ENCODE results near the gene UBR3.
A peak's percentile ranks its signal among the peaks of the same experiment; 100 is the strongest.
"Not testable (repeated sequence)": the region's sequence is repeated elsewhere in the genome, so short reads cannot be mapped to it uniquely, and the experiment has no call there.

Gene UBR3

DNA sequence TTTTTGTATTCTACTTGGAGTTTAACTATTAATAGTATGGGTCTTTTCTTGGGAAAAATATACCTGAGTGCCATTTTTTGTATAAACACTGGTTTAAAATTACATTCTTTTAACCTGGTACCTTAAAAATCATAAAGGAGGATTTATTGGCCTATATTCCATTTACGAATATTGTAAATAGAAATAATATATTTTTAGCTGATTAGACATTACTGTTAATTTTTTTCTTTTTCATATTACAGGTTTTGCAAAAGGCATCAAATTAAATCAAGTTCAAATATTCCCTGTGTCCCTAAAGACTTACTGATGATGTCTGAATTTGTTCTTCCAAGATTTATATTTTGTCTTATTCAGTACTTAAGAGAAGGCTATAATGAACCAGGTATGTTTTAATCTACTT, 44.7 kb downstream of the UBR3 start:
- no peak for DNase-seq

- peak; percentile 67 to 70 for DNase-seq
These were observed 50.1 kb downstream of the UBR3 start for GRCh38 chr2:169877398-169877797.

- no peak for DNase-seq
These were observed 59.9 kb downstream of the UBR3 start for GRCh38 chr2:169887120-169887519.

- DNase-seq = no peak
These were observed 64.5 kb downstream of the UBR3 start for GRCh38 chr2:169891593-169892298.

DNA sequence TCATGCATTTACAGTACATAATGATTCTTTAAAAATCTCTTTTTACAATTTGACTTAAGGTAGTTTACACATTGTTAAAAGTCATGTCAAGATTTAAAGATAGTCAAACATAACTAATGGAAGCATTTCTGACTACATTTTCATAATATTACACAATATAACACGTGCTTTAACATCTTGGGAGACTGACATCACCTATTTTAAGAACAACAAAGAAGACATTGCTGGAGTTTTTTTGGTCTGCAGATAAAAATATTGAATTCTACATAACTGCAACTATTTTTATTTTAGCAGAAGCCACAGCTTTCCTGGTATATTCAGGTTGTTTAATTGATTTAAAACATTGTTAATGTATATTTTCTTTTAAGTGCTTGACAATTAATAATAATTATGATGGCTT, 65.7 kb downstream of the UBR3 start:
- no peak for DNase-seq

GRCh38 chr2:169895294-169895985, 68.2 kb downstream of the UBR3 start:
- DNase-seq = no peak

- no peak for DNase-seq
These were observed 70.6 kb downstream of the UBR3 start for GRCh38 chr2:169897834-169898233.

GRCh38 chr2:169900103-169900502, 72.8 kb downstream of the UBR3 start:
- DNase-seq = not testable (repeated sequence)

GRCh38 chr2:169900686-169901085, 73.4 kb downstream of the UBR3 start:
- DNase-seq = no peak

DNA sequence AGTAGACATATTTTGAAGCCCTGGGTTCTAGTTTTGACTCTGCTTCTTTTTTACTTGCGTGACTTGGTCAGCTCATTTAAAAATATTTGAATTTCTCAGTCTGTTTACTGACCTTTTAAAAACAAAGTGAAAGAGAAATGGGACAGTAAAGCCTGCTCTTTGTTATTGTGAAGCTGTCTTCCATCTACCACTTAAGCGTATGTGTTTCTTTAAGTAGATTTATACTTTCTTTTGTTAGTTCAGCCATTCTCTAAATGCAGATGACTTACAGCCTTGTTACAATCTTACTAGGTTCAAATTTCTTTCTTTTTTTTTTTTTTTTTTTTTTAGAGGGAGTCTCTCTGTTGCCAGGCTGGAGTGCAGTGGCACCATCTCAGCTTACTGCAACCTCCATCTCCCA, 79.5 kb downstream of the UBR3 start:
- DNase-seq = no peak

GRCh38 chr2:169909376-169909775, 82.1 kb downstream of the UBR3 start:
- no peak for DNase-seq

DNA sequence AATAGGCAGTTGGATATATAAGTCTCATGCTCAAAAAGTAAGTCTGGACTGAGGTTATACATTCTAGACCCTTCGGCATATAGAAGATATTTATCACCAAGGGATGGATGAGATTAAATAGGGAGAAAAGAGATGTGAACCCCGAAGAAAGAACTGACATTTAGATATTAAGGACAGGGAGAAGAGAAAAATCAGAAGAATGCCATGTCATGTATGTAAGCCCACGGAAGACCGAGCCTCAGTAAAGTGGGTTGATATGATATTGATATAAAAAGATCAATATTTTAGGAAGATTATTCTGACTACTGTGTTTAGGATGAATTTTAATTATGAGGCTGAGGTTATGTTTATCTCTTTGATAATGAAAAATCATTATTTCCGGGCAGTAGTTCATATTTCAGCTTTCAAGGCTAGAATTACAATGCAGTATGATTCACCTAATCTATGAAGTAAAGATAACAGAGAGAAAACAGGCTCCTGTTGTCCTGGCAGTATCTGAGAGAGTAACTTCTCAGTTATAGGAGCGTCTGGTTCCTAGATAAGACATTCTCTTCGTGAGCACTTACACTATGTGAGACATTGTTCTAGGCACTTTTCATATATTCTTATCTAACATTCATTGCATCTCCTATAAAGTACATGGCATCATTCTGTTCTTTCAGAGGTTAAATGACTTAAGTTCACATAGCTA, 83.0 kb downstream of the UBR3 start:
- DNase-seq = no peak

DNA sequence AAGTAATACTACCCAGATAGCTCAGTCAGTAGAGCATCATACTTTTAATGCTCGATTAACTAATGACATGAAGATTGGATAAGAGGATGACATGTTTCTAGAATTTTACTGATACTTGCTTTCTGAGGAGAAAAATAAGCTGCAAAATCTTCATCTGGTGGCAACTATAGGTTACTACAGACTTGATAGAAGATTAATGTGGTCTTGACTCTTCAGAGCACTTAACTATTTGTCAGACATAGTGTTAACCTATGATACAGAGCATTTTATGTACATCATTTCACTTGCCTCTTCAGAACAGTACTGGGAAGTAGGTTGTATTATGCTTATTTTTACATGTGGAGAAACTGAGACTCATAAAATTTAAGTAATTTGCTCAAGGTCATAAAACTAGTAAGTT, 83.9 kb downstream of the UBR3 start:
- peak in 1 of 2 experiments; percentile 26 for DNase-seq

DNA sequence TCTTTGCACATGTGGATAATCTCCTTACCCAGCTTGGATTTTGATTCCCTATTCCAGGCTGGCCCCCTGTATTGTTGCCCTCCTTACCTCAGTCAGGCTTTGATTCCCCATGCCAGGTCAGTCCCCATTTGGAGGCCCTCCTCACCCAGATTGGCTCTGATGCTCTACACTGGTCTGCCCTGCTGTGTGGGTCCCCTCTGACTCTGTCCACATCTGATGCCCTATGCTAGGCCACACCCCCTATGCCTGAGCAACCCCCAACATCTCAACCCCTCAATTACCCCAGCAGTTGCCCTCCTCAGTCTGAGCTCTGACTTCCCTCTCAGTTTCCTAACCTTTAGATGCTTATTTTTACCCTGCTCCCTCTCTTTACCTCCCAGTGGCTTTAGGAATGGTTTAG, 89.4 kb downstream of the UBR3 start:
- DNase-seq = no peak

GRCh38 chr2:169923977-169924376, 96.7 kb downstream of the UBR3 start:
- no peak for DNase-seq

DNA sequence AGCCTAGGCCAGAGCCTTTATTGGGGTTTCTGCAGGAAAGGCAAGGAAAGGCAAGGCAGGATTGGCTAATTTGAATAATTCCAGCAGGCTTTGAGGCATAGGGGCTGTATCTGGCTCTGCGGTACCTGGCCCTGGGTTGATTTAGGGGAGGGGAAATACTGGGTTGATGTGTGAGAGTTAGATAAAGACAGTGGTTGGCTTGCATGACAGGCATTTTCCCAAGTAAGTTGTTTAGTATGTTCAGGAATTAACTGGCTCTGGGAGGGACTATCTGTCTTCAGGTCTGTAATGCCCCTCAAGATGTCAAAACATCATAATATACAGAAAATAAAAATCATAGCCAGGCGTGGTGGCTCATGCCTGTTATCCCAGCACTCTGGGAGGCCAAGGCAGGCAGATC, 98.7 kb downstream of the UBR3 start:
- DNase-seq = no peak

DNA sequence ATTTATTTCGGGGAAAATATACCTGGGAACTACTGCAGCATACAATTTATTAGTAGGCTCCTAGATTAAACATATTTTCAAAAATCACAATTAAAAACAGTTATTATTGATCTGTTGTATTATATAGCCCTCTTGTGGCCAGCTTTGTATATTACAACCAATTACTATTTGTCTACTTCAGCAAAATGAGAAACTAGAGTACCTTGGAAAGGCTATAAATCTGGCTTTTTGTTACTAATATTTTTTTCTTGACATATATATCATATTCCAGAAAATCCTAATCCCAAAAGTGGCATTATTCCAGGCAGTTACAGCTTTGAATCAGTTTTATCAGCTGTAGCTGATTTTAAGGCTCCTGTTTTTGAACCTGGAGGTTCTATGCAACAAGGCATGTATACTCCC, 101.2 kb downstream of the UBR3 start:
- peak; percentile 72 to 79 for DNase-seq

DNA sequence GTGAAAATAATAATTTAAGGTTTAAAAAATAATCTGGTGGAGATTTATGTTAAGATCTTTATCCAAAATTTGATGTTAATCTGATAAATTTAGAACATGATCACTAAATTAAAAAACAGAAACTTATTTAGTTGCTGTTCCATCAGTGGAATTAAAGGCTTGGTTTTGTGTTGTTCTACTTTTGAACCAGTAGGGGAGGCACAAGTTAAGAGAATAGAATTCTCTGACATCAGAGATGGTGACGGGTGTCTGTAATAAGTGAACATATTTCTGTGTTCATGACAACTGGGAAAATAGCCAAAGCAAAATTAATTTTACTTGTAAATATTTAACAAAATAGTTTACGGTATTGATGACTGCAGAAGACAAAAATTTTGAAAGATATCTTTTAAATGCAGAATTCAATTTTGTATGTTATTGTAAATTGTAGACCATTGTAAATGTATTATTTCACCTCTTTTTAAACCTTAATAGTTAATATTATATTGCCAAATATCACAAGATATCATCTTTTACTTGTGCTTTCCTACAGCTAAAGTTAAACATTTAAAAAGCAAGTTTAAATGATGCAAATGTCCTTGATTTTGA, 106.0 kb downstream of the UBR3 start:
- DNase-seq = peak; percentile 90 to 91

GRCh38 chr2:169936652-169937051, 109.4 kb downstream of the UBR3 start:
- not testable (repeated sequence) for DNase-seq

DNA sequence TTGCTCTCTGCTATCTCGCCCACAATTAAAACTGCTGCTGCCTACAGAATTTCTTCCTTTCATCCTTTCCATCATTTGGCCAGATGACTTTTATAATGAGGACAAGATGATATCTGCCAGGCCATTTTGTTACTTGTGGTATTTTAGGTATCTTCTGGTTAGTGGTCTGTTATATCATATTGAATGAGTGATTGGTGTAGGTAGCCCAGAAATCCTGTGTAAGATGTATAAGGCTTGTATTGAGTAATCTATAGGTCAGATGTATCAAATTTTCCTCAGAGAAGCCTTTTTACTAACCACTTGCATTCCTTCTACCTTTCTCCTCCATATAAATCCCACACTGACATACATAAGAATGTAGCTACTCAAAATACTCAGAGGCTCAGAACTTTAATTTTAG, 118.3 kb downstream of the UBR3 start:
- DNase-seq = no peak

- DNase-seq = no peak
These were observed 118.8 kb downstream of the UBR3 start for GRCh38 chr2:169946092-169946491.

- DNase-seq = no peak
These were observed 119.3 kb downstream of the UBR3 start for GRCh38 chr2:169946546-169946945.

GRCh38 chr2:169955940-169956339, 128.7 kb downstream of the UBR3 start:
- DNase-seq = no peak

DNA sequence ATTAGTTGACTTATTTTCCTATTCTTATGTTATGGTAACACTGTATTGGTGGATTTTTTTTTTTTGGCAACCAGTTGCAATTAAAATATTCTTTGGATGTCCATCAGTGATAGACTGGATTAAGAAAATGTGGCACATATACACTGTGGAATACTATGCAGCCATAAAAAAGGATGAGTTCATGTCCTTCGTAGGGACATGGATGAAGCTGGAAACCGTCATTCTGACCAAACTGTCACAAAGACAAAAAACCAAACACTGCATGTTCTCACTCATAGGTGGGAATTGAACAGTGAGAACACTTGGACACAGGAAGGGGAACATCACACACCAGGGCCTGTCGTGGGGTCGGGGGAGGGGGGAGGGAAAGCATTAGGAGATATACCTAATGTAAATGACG, 130.0 kb downstream of the UBR3 start:
- DNase-seq = not testable (repeated sequence)
